GM12878 (cell line): ENCODE data around the gene AP3M1. TPM values are rescaled to one million over a fixed set of nuclear protein-coding genes. Genes with fewer than 3 reads are reported as not detected.

ENCODE experiments used
- CBX3 ChIP-seq: fragments of 200-600 bp; sonication (generic); IDR thresholded peaks from 2 replicates; pipeline ENCODE4 v1.6.1; 2016; ENCODE audit warnings: low read depth, borderline replicate concordance
- CEBPB ChIP-seq, 2 experiments: fragments of 150-350 bp in 1 of 2; IDR thresholded peaks; 2 replicates each; pipeline ENCODE4 v1.6.1; 2012 to 2014; ENCODE audit warnings: low read depth in 2 of 2, low read length in 2 of 2, borderline replicate concordance in 1 of 2, inconsistent platforms in 1 of 2
- HDAC6 ChIP-seq: fragments of 200-600 bp; sonication (generic); IDR thresholded peaks from one replicate; pipeline ENCODE4 v1.8.0; 2017; ENCODE audit warnings: antibody characterized with exemption; ENCODE audit not compliant: unreplicated experiment
- IKZF1 ChIP-seq: fragments of 450-650 bp; conservative IDR thresholded peaks from 2 replicates; pipeline ENCODE4 v1.6.1; 2017; ENCODE audit warnings: antibody characterized with exemption, mild to moderate bottlenecking
- JUNB ChIP-seq: IDR thresholded peaks from 2 replicates; pipeline ENCODE4 v1.6.1; 2016; ENCODE audit warnings: antibody characterized with exemption, mild to moderate bottlenecking
- MEF2A ChIP-seq: IDR thresholded peaks from 2 replicates; pipeline ENCODE4 v1.6.1; 2011; ENCODE audit warnings: low read depth, mild to moderate bottlenecking, low read length, moderate library complexity; ENCODE audit not compliant: insufficient read depth
- NBN ChIP-seq: fragments of 450-650 bp; IDR thresholded peaks from 2 replicates; pipeline ENCODE4 v1.6.1; 2016
- NFIC ChIP-seq: IDR thresholded peaks from 2 replicates; pipeline ENCODE4 v1.6.1; 2012; ENCODE audit warnings: low read depth, mild to moderate bottlenecking, inconsistent platforms, low read length, moderate library complexity
- POLR2AphosphoS5 ChIP-seq: IDR thresholded peaks from 2 replicates; pipeline ENCODE4 v1.6.1; 2011; ENCODE audit warnings: mild to moderate bottlenecking, low read length, inconsistent platforms
- RUNX3 ChIP-seq: IDR thresholded peaks from 2 replicates; pipeline ENCODE4 v1.6.1; 2012; ENCODE audit warnings: low read length, inconsistent platforms
- SPI1 ChIP-seq: IDR thresholded peaks from 2 replicates; pipeline ENCODE4 v1.6.1; 2011; ENCODE audit warnings: low read depth, mild to moderate bottlenecking, low read length, moderate library complexity, borderline replicate concordance; ENCODE audit not compliant: insufficient read depth
- YBX1 ChIP-seq: fragments of 450-650 bp; IDR thresholded peaks from 2 replicates; pipeline ENCODE4 v1.6.1; 2016; ENCODE audit warnings: antibody characterized with exemption
- ZNF207 ChIP-seq: fragments of 450-650 bp; IDR thresholded peaks from 2 replicates; pipeline ENCODE4 v1.6.1; 2014; ENCODE audit warnings: antibody characterized with exemption, mild to moderate bottlenecking, borderline replicate concordance
- ZNF384 ChIP-seq: IDR thresholded peaks from 2 replicates; pipeline ENCODE4 v1.6.1; 2012; ENCODE audit warnings: low read depth, mild to moderate bottlenecking, low read length, improper control_type of control experiment, borderline replicate concordance
- polyA plus RNA-seq, 11 experiments: library from polyadenylated mRNA; depleted of rRNA in 4 of 11; unstranded in 6 of 11; stranded (reverse) in 5 of 11; fragments of >200 nt; fragmentation: Nextera tagmentation in 4 of 11; fragmentation: Illumina TruSeq in 1 of 11; extraction: Ambion mirVana in 4 of 11; extraction: Trizol in 1 of 11; gene quantifications; 1 replicate in 1 of 11; 2 replicates in 10 of 11; pipeline versions ENCODE4 v1.2.1 to v1.2.3, GENCODE V29; 2011 to 2016; ENCODE audit warnings: inconsistent platforms in 2 of 11, missing spikeins in 2 of 11, low read depth in 1 of 11
- total RNA-seq, 4 experiments: library from RNA; depleted of rRNA in 3 of 4; stranded (reverse); fragments of >200 nt in 3 of 4; fragmentation: Illumina TruSeq in 1 of 4; extraction: Trizol in 1 of 4; gene quantifications; 2 replicates each; pipeline versions ENCODE4 v1.2.1 to v1.2.3, GENCODE V29; 2013 to 2021
- TF ChIP-seq, protein P1 (sequence below): fragments of 450-650 bp; IDR thresholded peaks from 2 replicates; pipeline ENCODE4 v1.6.1; 2017; ENCODE audit warnings: mild to moderate bottlenecking
- TF ChIP-seq, protein P2 (sequence below): fragments of 450-650 bp; IDR thresholded peaks from 2 replicates; pipeline ENCODE4 v1.6.1; 2016; ENCODE audit warnings: mild to moderate bottlenecking, moderate library complexity, borderline replicate concordance
- TF ChIP-seq, protein P3 (sequence below): IDR thresholded peaks from 2 replicates; pipeline ENCODE4 v1.6.1; 2012; ENCODE audit warnings: improper control_type of control experiment, low read depth, low read length; ENCODE audit not compliant: insufficient replicate concordance

AP3M1 gene
- total and polyA plus RNA-seq, 10 of the 15 experiments (the other 5 are each of a cell fraction or from before 2014, with no cell fraction given) = 22.1 to 83.4 (median 47.7) TPM

DNA sequence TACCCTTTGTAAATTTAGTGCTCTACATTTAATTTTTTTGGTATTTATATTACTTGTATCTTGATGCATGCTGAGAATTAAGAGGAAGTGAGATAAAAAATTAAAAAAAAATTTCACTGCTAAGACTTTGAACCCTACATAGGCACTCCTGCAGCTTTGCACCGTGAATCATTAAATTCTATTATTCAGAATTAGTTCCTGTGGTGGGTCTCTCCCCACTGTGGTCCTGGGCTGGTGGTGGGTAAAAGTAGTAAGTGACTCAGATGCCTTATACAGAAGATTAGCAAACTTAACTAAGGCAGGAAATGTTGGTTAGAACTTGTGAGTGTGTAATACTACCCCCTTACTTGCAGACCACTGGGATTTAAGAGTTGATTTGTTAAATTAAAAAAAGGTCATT, 72.6 kb downstream of the AP3M1 start (continued):
- TF ChIP-seq, protein P1, sequence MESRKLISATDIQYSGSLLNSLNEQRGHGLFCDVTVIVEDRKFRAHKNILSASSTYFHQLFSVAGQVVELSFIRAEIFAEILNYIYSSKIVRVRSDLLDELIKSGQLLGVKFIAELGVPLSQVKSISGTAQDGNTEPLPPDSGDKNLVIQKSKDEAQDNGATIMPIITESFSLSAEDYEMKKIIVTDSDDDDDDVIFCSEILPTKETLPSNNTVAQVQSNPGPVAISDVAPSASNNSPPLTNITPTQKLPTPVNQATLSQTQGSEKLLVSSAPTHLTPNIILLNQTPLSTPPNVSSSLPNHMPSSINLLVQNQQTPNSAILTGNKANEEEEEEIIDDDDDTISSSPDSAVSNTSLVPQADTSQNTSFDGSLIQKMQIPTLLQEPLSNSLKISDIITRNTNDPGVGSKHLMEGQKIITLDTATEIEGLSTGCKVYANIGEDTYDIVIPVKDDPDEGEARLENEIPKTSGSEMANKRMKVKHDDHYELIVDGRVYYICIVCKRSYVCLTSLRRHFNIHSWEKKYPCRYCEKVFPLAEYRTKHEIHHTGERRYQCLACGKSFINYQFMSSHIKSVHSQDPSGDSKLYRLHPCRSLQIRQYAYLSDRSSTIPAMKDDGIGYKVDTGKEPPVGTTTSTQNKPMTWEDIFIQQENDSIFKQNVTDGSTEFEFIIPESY = no peak
- TF ChIP-seq YBX1 (no peak), HDAC6 (no peak), SPI1 (peak; percentile 73), RUNX3 (peak; percentile 71), NFIC (peak; percentile 64; the same call in 1 of the 2 replicates), CBX3 (no peak), POLR2AphosphoS5 (no peak), ZNF384 (peak; percentile 88), CEBPB (IDR thresholded peaks at IDR 0.05; ENCODE audit: borderline replicate concordance in 1 of 2, low read depth in 2 of 2, low read length in 2 of 2) (no peak), ZNF207 (no peak), JUNB (peak; percentile 31; the same call in 1 of the 2 replicates), MEF2A (peak; percentile 76), IKZF1 (no peak; the same call in 1 of the 2 replicates), NBN (peak; percentile 51; the same call in 1 of the 2 replicates)
- TF ChIP-seq, protein P2, sequence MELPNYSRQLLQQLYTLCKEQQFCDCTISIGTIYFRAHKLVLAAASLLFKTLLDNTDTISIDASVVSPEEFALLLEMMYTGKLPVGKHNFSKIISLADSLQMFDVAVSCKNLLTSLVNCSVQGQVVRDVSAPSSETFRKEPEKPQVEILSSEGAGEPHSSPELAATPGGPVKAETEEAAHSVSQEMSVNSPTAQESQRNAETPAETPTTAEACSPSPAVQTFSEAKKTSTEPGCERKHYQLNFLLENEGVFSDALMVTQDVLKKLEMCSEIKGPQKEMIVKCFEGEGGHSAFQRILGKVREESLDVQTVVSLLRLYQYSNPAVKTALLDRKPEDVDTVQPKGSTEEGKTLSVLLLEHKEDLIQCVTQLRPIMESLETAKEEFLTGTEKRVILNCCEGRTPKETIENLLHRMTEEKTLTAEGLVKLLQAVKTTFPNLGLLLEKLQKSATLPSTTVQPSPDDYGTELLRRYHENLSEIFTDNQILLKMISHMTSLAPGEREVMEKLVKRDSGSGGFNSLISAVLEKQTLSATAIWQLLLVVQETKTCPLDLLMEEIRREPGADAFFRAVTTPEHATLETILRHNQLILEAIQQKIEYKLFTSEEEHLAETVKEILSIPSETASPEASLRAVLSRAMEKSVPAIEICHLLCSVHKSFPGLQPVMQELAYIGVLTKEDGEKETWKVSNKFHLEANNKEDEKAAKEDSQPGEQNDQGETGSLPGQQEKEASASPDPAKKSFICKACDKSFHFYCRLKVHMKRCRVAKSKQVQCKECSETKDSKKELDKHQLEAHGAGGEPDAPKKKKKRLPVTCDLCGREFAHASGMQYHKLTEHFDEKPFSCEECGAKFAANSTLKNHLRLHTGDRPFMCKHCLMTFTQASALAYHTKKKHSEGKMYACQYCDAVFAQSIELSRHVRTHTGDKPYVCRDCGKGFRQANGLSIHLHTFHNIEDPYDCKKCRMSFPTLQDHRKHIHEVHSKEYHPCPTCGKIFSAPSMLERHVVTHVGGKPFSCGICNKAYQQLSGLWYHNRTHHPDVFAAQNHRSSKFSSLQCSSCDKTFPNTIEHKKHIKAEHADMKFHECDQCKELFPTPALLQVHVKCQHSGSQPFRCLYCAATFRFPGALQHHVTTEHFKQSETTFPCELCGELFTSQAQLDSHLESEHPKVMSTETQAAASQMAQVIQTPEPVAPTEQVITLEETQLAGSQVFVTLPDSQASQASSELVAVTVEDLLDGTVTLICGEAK = no peak
- TF ChIP-seq, protein P3, sequence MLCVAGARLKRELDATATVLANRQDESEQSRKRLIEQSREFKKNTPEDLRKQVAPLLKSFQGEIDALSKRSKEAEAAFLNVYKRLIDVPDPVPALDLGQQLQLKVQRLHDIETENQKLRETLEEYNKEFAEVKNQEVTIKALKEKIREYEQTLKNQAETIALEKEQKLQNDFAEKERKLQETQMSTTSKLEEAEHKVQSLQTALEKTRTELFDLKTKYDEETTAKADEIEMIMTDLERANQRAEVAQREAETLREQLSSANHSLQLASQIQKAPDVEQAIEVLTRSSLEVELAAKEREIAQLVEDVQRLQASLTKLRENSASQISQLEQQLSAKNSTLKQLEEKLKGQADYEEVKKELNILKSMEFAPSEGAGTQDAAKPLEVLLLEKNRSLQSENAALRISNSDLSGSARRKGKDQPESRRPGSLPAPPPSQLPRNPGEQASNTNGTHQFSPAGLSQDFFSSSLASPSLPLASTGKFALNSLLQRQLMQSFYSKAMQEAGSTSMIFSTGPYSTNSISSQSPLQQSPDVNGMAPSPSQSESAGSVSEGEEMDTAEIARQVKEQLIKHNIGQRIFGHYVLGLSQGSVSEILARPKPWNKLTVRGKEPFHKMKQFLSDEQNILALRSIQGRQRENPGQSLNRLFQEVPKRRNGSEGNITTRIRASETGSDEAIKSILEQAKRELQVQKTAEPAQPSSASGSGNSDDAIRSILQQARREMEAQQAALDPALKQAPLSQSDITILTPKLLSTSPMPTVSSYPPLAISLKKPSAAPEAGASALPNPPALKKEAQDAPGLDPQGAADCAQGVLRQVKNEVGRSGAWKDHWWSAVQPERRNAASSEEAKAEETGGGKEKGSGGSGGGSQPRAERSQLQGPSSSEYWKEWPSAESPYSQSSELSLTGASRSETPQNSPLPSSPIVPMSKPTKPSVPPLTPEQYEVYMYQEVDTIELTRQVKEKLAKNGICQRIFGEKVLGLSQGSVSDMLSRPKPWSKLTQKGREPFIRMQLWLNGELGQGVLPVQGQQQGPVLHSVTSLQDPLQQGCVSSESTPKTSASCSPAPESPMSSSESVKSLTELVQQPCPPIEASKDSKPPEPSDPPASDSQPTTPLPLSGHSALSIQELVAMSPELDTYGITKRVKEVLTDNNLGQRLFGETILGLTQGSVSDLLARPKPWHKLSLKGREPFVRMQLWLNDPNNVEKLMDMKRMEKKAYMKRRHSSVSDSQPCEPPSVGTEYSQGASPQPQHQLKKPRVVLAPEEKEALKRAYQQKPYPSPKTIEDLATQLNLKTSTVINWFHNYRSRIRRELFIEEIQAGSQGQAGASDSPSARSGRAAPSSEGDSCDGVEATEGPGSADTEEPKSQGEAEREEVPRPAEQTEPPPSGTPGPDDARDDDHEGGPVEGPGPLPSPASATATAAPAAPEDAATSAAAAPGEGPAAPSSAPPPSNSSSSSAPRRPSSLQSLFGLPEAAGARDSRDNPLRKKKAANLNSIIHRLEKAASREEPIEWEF = no peak
